K562 (cell line): ENCODE data around the gene TINAG. TPM values are rescaled to one million over a fixed set of nuclear protein-coding genes. Genes with fewer than 3 reads are reported as not detected.

Experiments
- ATAC-seq: fragments of 200-7000 bp; cut with Tn5 transposase; 3 replicates; pipeline ENCODE4 v1.9.1; 2020; ENCODE audit warnings: moderate library complexity
- BruUV-seq: library from RNA; stranded (reverse); fragments of 400-500 nt; replicated peaks from 2 replicates; lab custom pipeline; 2021; lab: Mats Ljungman, UMichigan
- CTCF ChIA-PET: fragments of 300-600 bp; formaldehyde crosslinking; extraction: SDS; loops from one replicate; lab custom pipeline; 2021; ENCODE audit warnings: low intra/inter-chr PET ratio; lab: Yijun Ruan, JAX
- POLR2A ChIA-PET: fragments of 300-600, 350-650 bp; sonication (Branson Sonifier 250); formaldehyde crosslinking; extraction: SDS; loops from one replicate; lab custom pipeline; 2021; ENCODE audit warnings: antibody characterized with exemption, inconsistent platforms; lab: Yijun Ruan, JAX
- DNase-seq, 4 experiments: peaks; one replicate each; pipeline versions ENCODE4 v3.0.0 to v3.0.0-alpha.2; 2011 to 2018; ENCODE audit warnings: low spot score in 3 of 4, mixed read lengths in 3 of 4; ENCODE audit errors: extremely low read depth in 1 of 4
- FAIRE-seq: peaks from 2 replicates; lab custom pipeline; 2011; peaks lifted over from hg19 to GRCh38; lab: Jason Lieb, UNC
- H2AFZ ChIP-seq: 2 replicates; pipeline ENCODE4 v1.6.0; 2011; ENCODE audit warnings: low read depth, low read length, control low read depth, inconsistent platforms
- H3K27ac ChIP-seq: fragments of 200-600 bp; 3 replicates; pipeline ENCODE4 v1.8.0; 2011; ENCODE audit warnings: low read depth, mild to moderate bottlenecking, control low read depth, inconsistent platforms, low read length, moderate library complexity, mixed read lengths; ENCODE audit errors: extremely low read depth
- H3K27me3 ChIP-seq, 2 experiments: fragments of 300-600 bp in 1 of 2; 2 replicates in 1 of 2; 3 replicates in 1 of 2; pipeline versions ENCODE4 v1.6.0 to v1.8.0; 2011; ENCODE audit warnings: inconsistent platforms in 2 of 2, low read length in 2 of 2, mild to moderate bottlenecking in 1 of 2, mixed read lengths in 1 of 2, moderate library complexity in 1 of 2; ENCODE audit not compliant: control insufficient read depth in 2 of 2, insufficient read depth in 2 of 2
- H3K36me3 ChIP-seq: fragments of 300-600 bp; 3 replicates; pipeline ENCODE4 v1.8.0; 2011; ENCODE audit warnings: mild to moderate bottlenecking, low read length, inconsistent platforms; ENCODE audit not compliant: control insufficient read depth, insufficient read depth
- H3K4me1 ChIP-seq, 2 experiments: fragments of 200-600 bp in 1 of 2; replicated peaks in 1 of 2; 2 replicates in 1 of 2; 3 replicates in 1 of 2; pipeline versions ENCODE4 v1.5.1 to v1.8.0; 2011; ENCODE audit warnings: inconsistent platforms in 2 of 2, low read length in 2 of 2, mild to moderate bottlenecking in 1 of 2, mixed read lengths in 1 of 2, moderate library complexity in 1 of 2; ENCODE audit not compliant: control insufficient read depth in 2 of 2, insufficient read depth in 2 of 2
- H3K4me2 ChIP-seq: 2 replicates; pipeline ENCODE4 v1.6.1; 2011; ENCODE audit warnings: low read length, control low read depth, inconsistent platforms, mixed read lengths; ENCODE audit not compliant: insufficient read depth
- H3K4me3 ChIP-seq: fragments of 200-600 bp; sonication (generic), shearing (Covaris generic); 2 replicates; pipeline ENCODE4 v1.5.1; 2016; ENCODE audit warnings: control low read depth, inconsistent platforms
- H3K79me2 ChIP-seq: fragments of 200-600 bp; 3 replicates; pipeline ENCODE4 v1.8.0; 2011; ENCODE audit warnings: low read length, inconsistent platforms; ENCODE audit not compliant: control insufficient read depth, insufficient read depth
- H3K9ac ChIP-seq, 2 experiments: 2 replicates each; pipeline versions ENCODE4 v1.6.0 to v1.6.1; 2011; ENCODE audit warnings: low read depth in 2 of 2, low read length in 2 of 2, control low read depth in 1 of 2, inconsistent platforms in 1 of 2, mild to moderate bottlenecking in 1 of 2, mixed read lengths in 1 of 2; ENCODE audit not compliant: insufficient read depth in 1 of 2
- H3K9me1 ChIP-seq: one replicate; pipeline ENCODE4 v1.6.0; 2011; ENCODE audit warnings: inconsistent platforms, mild to moderate bottlenecking, low read length, moderate library complexity; ENCODE audit not compliant: control insufficient read depth, insufficient read depth
- H3K9me3 ChIP-seq: replicated peaks from 2 replicates; pipeline ENCODE4 v1.5.1; 2011; ENCODE audit warnings: low read depth, low read length, inconsistent platforms; ENCODE audit not compliant: control insufficient read depth, insufficient read depth
- H4K20me1 ChIP-seq: replicated peaks from 2 replicates; pipeline ENCODE4 v1.6.1; 2011; ENCODE audit warnings: low read length, inconsistent platforms, mixed read lengths; ENCODE audit not compliant: control insufficient read depth, insufficient read depth
- CHCHD3 ChIP-seq: fragments of 250-450 bp; sonication (Bioruptor Pico); IDR thresholded peaks from 2 replicates; pipeline ENCODE4 v2.1.2; 2022; ENCODE audit warnings: mild to moderate bottlenecking
- HDAC3 ChIP-seq: fragments of 450-650 bp; IDR thresholded peaks from 2 replicates; pipeline ENCODE4 v1.6.1; 2018; ENCODE audit warnings: borderline replicate concordance, mild to moderate bottlenecking, moderate library complexity; ENCODE audit not compliant: partially characterized antibody
- HMG20B ChIP-seq: fragments of 250-450 bp; sonication (Bioruptor Pico); IDR thresholded peaks from 2 replicates; pipeline ENCODE4 v1.5.0; 2021; ENCODE audit warnings: mild to moderate bottlenecking
- KAT8 ChIP-seq: fragments of 450-650 bp; IDR thresholded peaks from 2 replicates; pipeline ENCODE4 v1.6.1; 2016; ENCODE audit warnings: low read depth, mild to moderate bottlenecking
- MYNN ChIP-seq, 2 experiments: sonication (generic); formaldehyde crosslinking in 1 of 2; IDR thresholded peaks; 2 replicates each; pipeline versions ENCODE4 v1.5.0 to v1.6.1; 2016 to 2020; ENCODE audit warnings: antibody characterized with exemption in 1 of 2, missing genetic modification reagents in 1 of 2
- RCOR1 ChIP-seq, 2 experiments: IDR thresholded peaks; 2 replicates each; pipeline ENCODE4 v1.6.1; 2012; ENCODE audit warnings: low read depth in 2 of 2, low read length in 2 of 2, borderline replicate concordance in 1 of 2, improper control_type of control experiment in 1 of 2
- TAF1 ChIP-seq: IDR thresholded peaks from 2 replicates; pipeline ENCODE4 v1.6.1; 2011; ENCODE audit warnings: mild to moderate bottlenecking, low read length, moderate library complexity; ENCODE audit not compliant: insufficient read depth, control insufficient read depth, severe bottlenecking; ENCODE audit errors: extremely low read depth
- ZNF140 ChIP-seq: fragments of 250-450 bp; sonication (Bioruptor Pico); IDR thresholded peaks from 2 replicates; pipeline ENCODE4 v1.8.0; 2021; ENCODE audit warnings: moderate library complexity, mild to moderate bottlenecking, inconsistent platforms
- ZNF717 ChIP-seq: fragments of 250-450 bp; sonication (Bioruptor Pico); IDR thresholded peaks from 2 replicates; pipeline ENCODE4 v1.5.0; 2021
- WGBS: fragments of 100-300 bp; shearing (Covaris generic); methylation state at CpG from one replicate; pipeline ENCODE4 v1.1.6; 2016; ENCODE audit warnings: low coverage, mixed read lengths; ENCODE audit not compliant: insufficient coverage; ENCODE audit errors: missing lambda C conversion rate; 5-methylcytosine and 5-hydroxymethylcytosine counted together
- in situ Hi-C: fragments of 300-500 bp; cut with MboI; formaldehyde crosslinking; loops from 4 replicates; pipeline ENCODE4 v1.15.0; 2018; ENCODE audit warnings: inconsistent platforms, mixed read lengths
- intact Hi-C: fragments of 100-400 bp; cut with micrococcal nuclease; formaldehyde crosslinking; loops from 2 replicates; pipeline ENCODE4 v1.14.2; 2022
- polyA plus RNA-seq, 8 experiments: library from polyadenylated mRNA; depleted of rRNA in 4 of 8; stranded (reverse) in 5 of 8; unstranded in 3 of 8; fragments of >200 nt; fragmentation: Nextera tagmentation in 2 of 8; fragmentation: Illumina TruSeq in 1 of 8; extraction: Ambion mirVana in 2 of 8; extraction: Trizol in 1 of 8; gene quantifications; 2 replicates each; pipeline versions ENCODE4 v1.2.1 to v1.2.3, GENCODE V29; 2011 to 2014; ENCODE audit warnings: inconsistent platforms in 1 of 8, missing spikeins in 1 of 8
- total RNA-seq, 7 experiments: library from RNA; depleted of rRNA in 6 of 7; stranded (reverse); fragments of >200 nt in 6 of 7; fragmentation: Illumina TruSeq in 2 of 7; extraction: Trizol in 2 of 7; gene quantifications; 2 replicates each; pipeline versions ENCODE4 v1.2.1 to v1.2.3, GENCODE V29; 2011 to 2021; ENCODE audit warnings: low replicate concordance in 1 of 7
- TF ChIP-seq, protein P1 (sequence below): sonication (generic); formaldehyde crosslinking; IDR thresholded peaks from 2 replicates; pipeline ENCODE4 v1.8.1; 2023; ENCODE audit warnings: mild to moderate bottlenecking, missing genetic modification reagents

TINAG gene
- total and polyA plus RNA-seq, 9 of the 15 experiments (the other 6 are each of a cell fraction or from before 2014, with no cell fraction given), result not detected

DNA sequence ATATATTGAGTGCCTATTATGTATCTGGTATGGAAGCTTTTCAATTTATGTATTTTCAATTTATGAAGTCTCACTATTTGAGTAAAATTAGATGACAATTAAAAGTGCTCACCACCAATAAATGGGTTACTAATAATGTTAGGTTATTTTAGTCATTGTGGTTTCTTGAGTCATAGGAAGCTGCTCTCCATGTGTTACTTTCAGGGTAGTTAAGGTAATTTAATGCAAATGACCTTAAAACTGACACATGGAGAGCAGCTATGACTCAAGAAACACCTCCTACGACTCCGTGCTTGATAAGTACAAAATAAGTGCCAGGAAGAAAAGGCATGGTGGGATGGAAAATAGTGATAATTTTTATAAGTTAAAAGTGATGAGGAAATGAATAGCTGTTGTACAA lies 16.5 kb upstream of the TINAG start:
- Histone ChIP-seq H3K4me1 (no peaks in the 10 kb centered on the region), H2AFZ (no peak overlapping the region)
- TF ChIP-seq RCOR1 (IDR thresholded peaks at IDR 0.05; ENCODE audit: borderline replicate concordance in 1 of 2, low read depth in 2 of 2, low read length in 2 of 2), result no peak
- no peak for TF ChIP-seq TAF1
- TF ChIP-seq, protein P1, sequence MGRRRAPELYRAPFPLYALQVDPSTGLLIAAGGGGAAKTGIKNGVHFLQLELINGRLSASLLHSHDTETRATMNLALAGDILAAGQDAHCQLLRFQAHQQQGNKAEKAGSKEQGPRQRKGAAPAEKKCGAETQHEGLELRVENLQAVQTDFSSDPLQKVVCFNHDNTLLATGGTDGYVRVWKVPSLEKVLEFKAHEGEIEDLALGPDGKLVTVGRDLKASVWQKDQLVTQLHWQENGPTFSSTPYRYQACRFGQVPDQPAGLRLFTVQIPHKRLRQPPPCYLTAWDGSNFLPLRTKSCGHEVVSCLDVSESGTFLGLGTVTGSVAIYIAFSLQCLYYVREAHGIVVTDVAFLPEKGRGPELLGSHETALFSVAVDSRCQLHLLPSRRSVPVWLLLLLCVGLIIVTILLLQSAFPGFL (CRISPR knock-in tag), result no peak
- no peak for TF ChIP-seq HDAC3
- TF ChIP-seq ZNF140 (CRISPR knock-in tag), result no peak
- no peak for TF ChIP-seq CHCHD3 (CRISPR knock-in tag)
- TF ChIP-seq ZNF717, result no peak
- TF ChIP-seq HMG20B (CRISPR knock-in tag), result no peak
- no peak for TF ChIP-seq KAT8
- TF ChIP-seq MYNN (IDR thresholded peaks at IDR 0.05), result no peak
- TF ChIP-seq MYNN (CRISPR knock-in tag; IDR thresholded peaks at IDR 0.05), result no peak
- TF ChIP-seq, all 486 proteins: peak for 0
- no peak for FAIRE-seq
- CTCF ChIA-PET, result no interaction called here
- Histone ChIP-seq H3K27ac (no peak overlapping the region), H3K9me3 (no peaks in the 10 kb centered on the region), H3K36me3 (no peaks in the 10 kb centered on the region), H3K9me1 (no peaks in the 10 kb centered on the region), H3K79me2 (no peaks in the 10 kb centered on the region), H3K4me3 (no peak overlapping the region), H3K27me3 (no peaks in the 10 kb centered on the region), H3K9ac (no peak overlapping the region), H3K4me2 (no peak overlapping the region), H4K20me1 (no peaks in the 10 kb centered on the region)
- intact Hi-C loops (no loop called here), in situ Hi-C loops (no loop called here)
- WGBS, result 0% methylated on average over 2 of the region's 2 CpGs
- no TSS peak for BruUV-seq
- no peak for DNase-seq
- POLR2A ChIA-PET, result no interaction called here
- ATAC-seq, result no peak
